Measurements from ENCODE around the gene MYLK. TPM values are rescaled to one million over a fixed set of nuclear protein-coding genes. Genes with fewer than 3 reads are reported as not detected.

The MYLK gene
- total and polyA plus RNA-seq, 2 of the 4 experiments (the other 2 are of a cell fraction) = 299 to 484 TPM

- dilution Hi-C loops (cut with HindIII; ENCODE audit: low sequenced_read_pairs, unreplicated experiment) (no loop called here), in situ Hi-C loops (cut with MboI; ENCODE audit: low sequenced_read_pairs) (no loop called here), intact Hi-C loops (cut with micrococcal nuclease) (no loop called here)
- H3K36me3 ChIP-seq (ENCODE audit: control insufficient read depth, insufficient read depth, low read length) = peaks cover 40% of the 10 kb centered on the region
- H3K9me1 ChIP-seq (ENCODE audit: insufficient read depth, low read length) = peaks cover 42% of the 10 kb centered on the region
- H2AFZ ChIP-seq (replicated peaks; ENCODE audit: low read length, poor library complexity) = no peak overlapping the region
- TF ChIP-seq RCOR1 (IDR thresholded peaks at IDR 0.05; ENCODE audit: insufficient replicate concordance, low read length) = no peak
- TF ChIP-seq CEBPB (IDR thresholded peaks at IDR 0.05; ENCODE audit: low read depth, low read length) = no peak
- no peak for TF ChIP-seq CHD1 (IDR thresholded peaks at IDR 0.05; ENCODE audit: low read depth, low read length)
- TF ChIP-seq CTCF (conservative IDR thresholded peaks at IDR 0.05; ENCODE audit: low read depth, low read length) = no peak
- TF ChIP-seq BHLHE40 (IDR thresholded peaks at IDR 0.05; ENCODE audit: low read depth, low read length) = no peak
- TF ChIP-seq POLR2A (IDR thresholded peaks at IDR 0.05; ENCODE audit: low read depth, low read length) = no peak
- TF ChIP-seq RAD21 (IDR thresholded peaks at IDR 0.05; ENCODE audit: low read length) = no peak
- no peak for TF ChIP-seq MAFK (IDR thresholded peaks at IDR 0.05; ENCODE audit: low read depth, low read length)
- TF ChIP-seq USF2 (IDR thresholded peaks at IDR 0.05; ENCODE audit: low read depth, low read length) = no peak
- WGBS, 2 experiments (ENCODE audit: extremely low coverage in 2 of 2, insufficient read length in 1 of 2) = 100% methylated on average over 3 of the region's 5 CpGs; no CpG with 5 or more reads in 1 of the 2 experiments
- no peak for ATAC-seq (ENCODE audit: low read depth)
- H3K27ac ChIP-seq (ENCODE audit: insufficient read depth, low read length) = no peak overlapping the region
- H3K27me3 ChIP-seq (ENCODE audit: control insufficient read depth, insufficient read depth, low read length) = no peaks in the 10 kb centered on the region
- H3K9ac ChIP-seq (ENCODE audit: low read depth, low read length) = no peak overlapping the region
- no peak overlapping the region for H3K23ac ChIP-seq (ENCODE audit: low read depth, low read length)
- no peak overlapping the region for H2AK9ac ChIP-seq (replicated peaks; ENCODE audit: low read depth, low read length, poor library complexity)
- H2BK120ac ChIP-seq (ENCODE audit: low read depth, low read length) = peak overlapping the region; percentile 53
- H3K4ac ChIP-seq (ENCODE audit: low read depth, low read length) = peak overlapping the region; percentile 78
- CTCF ChIA-PET = no interaction called here
- DNase-seq = no peak
- H2BK15ac ChIP-seq (ENCODE audit: low read depth, low read length) = peak overlapping the region; percentile 15; the same call in 2 of the 3 replicates
- H2BK5ac ChIP-seq (ENCODE audit: low read depth, low read length, poor library complexity, severe bottlenecking) = peak overlapping the region; percentile 1
- no peak overlapping the region for H3K4me3 ChIP-seq (ENCODE audit: insufficient read depth, low read depth, low read length)
- no TSS peak for BruUV-seq (replicated peaks)
- no peaks in the 10 kb centered on the region for H3K9me3 ChIP-seq (ENCODE audit: control insufficient read depth, insufficient read depth, low read length)
- POLR2A ChIA-PET (ENCODE audit: unreplicated experiment) = no interaction called here
- H3K4me1 ChIP-seq (ENCODE audit: control insufficient read depth, insufficient read depth, low read length) = peaks cover 46% of the 10 kb centered on the region
- no peak overlapping the region for H3K14ac ChIP-seq (replicated peaks; ENCODE audit: low read depth, low read length)
- H4K91ac ChIP-seq (ENCODE audit: insufficient read depth, low read depth, low read length) = peak overlapping the region; percentile 69
- peak overlapping the region; percentile 80 for H2BK20ac ChIP-seq (ENCODE audit: low read depth, low read length)
- peaks cover 35 to 73% of the 10 kb centered on the region in 2 experiments for H3K79me1 ChIP-seq (ENCODE audit: low read depth in 1 of 2, low read length in 2 of 2)
- H3K4me2 ChIP-seq (ENCODE audit: low read depth, low read length) = no peak overlapping the region
- peak overlapping the region; percentile 29; the same call in 1 of the 2 replicates for H4K5ac ChIP-seq (ENCODE audit: low read depth, low read length)
- peak overlapping the region in 1 of 2 experiments; percentile 69; a peak in 2 of 4 replicates for H4K8ac ChIP-seq (ENCODE audit: low read depth in 2 of 2, low read length in 2 of 2)
- H4K20me1 ChIP-seq (ENCODE audit: insufficient read depth, low read length) = no peaks in the 10 kb centered on the region
- H2AK5ac ChIP-seq (ENCODE audit: low read depth, low read length) = peak overlapping the region; percentile 84; the same call in 1 of the 2 replicates
- H3K18ac ChIP-seq (ENCODE audit: low read depth, low read length) = peak overlapping the region; percentile 64
- no peak overlapping the region for H3K56ac ChIP-seq (ENCODE audit: extremely low read depth, insufficient read depth, low read length)
These were observed 97.0 kb downstream of the MYLK start for GRCh38 chr3:123787133-123787532.

Data from IMR-90 (cell line).